Amygdala (tissue), 56 donors: Measurements from ENCODE around the gene GNB4.

Experiments used
- DNase-seq, 56 donors: peaks; one replicate each; lab custom pipeline; 2025; lab: John Stamatoyannopoulos, UW

GNB4 gene

DNA sequence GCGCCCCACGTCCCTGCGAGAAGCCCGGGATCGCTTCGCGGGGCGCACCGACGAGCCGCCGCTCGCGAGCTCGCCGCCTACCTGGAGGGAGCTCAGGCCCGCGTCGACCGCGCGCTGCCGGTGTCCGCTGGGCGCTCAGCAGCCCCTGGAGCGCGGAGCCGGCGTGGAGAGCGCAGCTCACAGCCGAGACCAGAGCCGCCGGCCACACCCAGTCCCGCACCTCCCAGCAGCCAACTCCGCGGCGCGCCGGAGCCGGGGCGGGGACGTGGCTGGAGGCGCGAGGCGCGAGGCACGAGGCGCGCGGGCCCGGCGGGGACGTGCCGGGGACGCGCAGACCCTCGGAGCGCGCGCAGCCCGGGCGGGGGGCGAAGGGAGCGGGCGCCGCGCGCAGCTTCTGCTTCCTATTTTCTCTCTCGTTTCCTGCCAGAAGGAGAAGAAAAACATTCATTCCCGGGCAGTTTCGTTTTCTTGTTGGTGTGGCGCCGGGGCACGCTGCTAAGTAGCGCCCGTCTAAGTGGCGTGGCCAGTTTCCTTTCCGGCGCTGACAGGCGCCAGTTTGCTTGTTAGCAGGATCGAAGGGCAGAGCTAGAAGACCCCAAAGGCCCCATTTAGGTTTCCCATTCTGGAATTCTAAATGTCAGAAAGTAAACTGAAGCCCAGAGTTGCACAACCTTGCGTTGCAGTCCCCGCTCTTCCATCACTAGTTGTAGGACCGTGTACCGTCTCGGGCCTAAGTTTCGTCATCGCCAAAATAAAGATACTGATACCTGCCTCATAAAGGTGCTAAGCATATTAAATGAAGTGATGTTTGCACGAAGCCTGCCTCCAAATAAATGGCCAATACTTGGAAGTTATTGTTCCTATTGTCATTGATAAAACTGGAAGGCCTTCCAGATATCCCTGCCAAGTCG is at the start of gene GNB4:
TSS of gene GNB4 (minus strand) at position 206 of the 911 bp plus-strand sequence. CDS start 25,270 bp downstream, outside the sequence.
- peak in 50 of 56 donors; percentile 11 to 84 (median 57) for DNase-seq

DNA sequence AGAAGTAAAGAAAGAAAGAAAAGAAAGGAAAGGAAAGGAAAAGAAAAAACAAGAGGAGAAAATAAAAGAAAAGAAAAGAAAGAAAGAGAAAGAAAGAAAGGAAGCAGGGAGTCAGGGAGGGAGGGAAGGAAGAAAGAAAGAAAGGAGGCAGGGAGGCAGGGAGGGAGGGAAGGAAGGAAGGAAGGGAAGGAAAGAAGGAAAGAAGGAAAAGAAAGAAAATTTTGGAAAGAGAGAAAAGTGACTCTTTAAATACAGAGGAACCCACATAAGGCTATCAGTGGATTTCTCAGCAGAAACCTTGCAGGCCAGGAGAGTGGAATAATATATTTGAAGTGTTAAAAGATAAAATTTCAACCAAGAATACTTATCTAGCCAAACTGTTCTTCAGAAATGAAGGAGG is 44.2 kb upstream of the GNB4 start:
- DNase-seq = no peak

DNA sequence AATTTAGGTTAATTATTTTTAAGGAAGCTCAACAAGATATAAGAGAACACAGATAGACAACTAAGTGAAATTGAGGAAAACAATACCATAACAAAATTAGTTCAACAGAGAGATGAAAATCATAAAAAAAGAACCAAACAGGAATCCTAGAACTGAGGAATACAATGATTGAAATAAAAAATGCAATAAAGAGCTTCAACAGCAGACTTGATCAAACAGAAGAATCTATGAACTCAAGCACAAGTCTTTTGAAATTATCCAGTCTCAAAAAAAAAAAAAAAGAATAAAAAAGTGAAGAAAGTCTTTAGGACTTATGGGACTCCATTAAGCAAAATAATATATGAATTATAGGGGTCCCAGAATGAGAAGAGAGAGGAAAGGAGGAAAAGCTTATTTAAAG is 42.0 kb upstream of the GNB4 start:
- no peak for DNase-seq

DNA sequence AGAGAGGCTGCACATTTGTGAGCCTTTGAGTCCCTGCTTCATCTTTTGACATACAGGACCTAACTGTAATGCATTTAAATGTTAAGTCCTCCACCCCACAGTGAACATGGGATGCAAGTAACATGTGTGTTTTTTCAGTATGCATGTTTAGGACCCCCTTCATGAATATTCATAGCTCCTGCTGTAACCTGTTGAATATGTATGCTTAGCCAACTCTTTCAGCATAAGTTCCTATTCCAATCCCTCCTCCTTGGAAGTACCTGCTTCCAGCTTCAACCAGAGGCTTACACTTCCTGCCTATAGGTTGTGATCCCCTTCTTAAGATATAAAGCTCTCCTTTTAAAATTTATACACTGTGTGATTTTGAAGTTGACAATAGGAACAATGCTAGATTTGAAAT is 36.9 kb upstream of the GNB4 start:
- no peak for DNase-seq

DNA sequence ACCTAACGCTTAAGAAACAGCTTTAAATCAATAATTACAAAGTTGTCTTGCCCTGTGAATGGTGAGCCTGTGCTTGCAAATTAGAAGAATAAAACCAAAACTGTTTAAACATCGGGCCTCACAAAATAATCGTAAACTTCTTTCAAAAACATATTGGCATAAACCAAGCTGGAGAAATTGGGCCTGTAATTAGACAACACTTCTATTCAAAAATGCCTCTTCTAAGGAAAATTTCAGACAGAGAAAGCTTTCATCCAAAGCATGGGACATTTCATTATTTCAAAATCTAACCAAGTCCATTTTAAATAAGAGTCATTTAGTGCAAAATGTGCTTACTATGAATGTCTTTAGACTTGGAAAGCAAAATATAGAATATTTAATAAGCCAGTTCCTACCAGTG is 35.5 kb upstream of the GNB4 start:
- no peak for DNase-seq

DNA sequence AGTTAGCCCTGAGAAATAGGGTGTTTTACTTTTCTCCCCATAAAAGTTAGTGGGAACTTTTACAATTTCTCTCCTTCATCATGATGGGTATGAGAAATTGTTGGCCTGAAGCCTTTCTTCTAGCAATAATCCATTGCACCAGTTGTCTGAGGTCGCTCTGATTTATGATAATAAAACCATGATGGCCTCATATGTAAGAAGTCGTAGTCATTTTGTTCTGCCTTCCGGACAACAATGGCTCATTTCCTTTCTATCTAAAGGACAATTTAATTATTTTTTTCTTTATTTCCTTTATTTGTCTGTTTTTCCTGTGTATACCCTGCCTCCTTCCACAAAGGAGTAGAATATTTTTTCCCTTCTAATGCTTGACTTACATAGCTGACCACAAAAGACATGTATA is 31.6 kb upstream of the GNB4 start:
- DNase-seq = no peak

DNA sequence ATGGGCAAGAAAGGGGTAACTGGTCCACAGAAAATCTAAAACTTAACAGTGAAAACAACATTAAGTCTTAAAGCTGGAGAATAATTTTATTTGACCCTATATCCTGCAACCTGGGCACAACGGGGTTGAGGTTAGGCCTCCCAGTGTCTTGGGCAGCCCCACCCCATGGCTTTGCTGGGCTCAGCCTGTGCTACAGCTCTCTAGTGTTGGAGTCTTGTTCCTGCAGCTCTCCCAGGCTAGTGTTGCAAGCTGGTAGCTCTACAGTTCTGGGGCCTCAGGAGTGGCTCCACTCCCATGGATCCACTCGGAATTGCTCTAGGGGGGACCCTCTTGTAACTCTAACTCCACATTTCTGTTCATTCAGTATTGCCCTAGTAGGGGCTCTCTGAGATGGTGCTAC is 24.9 kb upstream of the GNB4 start:
- no peak for DNase-seq

DNA sequence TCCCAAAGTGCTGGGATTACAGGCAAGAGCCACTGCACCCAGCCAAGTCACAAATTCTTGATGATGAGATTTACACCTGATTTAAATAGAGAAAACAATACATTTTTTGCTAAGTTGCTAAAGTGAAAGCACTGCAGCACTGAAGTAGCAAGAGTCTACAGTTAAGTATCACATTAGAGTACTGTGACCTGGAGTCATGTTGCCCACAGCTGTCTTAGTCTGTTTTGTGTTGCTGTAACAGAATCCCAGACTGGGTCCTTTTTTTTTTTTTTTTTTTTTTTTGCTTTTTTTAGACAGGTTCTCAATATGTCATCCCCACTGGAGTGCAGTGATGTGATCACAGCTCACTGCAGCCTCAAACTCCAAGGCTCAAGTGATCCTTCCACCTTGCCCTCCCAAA is 23.2 kb upstream of the GNB4 start:
- no peak for DNase-seq

DNA sequence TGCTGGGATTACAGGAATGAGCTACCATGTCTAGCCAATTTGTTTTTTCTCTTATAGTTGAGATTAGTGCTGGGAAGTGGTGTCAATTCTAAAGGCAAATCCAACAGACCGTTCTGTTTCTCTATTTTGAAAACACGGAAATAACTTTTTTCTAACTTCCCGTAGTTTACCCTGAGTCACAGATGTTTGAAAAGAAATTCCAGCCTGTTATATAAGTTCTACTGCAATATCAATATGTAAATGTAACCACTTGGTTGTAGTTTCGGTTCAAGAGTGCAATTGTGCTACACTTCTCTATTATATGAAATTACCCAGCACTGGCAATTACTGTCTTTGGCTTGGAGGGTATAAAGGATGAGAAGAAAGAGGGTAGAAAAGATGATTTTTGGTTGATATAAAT is 22.3 kb upstream of the GNB4 start:
- no peak for DNase-seq

DNA sequence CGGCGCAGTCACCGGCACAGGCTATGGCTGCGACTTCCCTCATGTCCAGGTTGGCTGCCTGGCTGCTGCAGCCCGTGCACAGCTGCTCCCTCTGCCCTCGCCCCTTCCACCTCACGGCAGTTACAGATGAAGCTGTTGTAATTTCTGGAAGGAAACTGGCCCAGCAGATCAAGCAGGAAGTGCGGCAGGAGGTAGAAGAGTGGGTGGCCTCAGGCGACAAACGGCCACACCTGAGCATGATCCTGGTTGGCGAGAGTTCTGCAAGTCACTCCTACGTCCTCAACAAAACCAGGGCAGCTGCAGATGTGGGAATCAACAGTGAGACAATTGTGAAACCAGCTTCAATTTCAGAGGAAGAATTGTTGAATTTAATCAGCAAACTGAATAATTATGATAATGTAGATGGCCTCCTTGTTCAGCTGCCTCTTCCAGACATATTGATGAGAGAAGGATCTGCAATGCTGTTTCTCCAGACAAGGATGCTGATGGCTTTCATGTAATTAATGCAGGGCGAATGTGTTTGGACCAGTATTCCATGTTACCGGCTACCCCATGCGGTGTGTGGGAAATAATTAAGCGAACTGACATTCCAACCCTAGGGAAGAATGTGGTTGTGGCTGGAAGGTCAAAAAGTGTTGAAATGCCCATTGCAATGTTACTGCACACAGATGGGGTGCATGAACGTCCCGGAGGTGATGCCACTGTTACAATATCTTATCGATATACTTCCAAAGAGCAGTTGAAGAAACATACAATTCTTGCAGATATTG is 13.2 kb upstream of the GNB4 start:
- no peak for DNase-seq

DNA sequence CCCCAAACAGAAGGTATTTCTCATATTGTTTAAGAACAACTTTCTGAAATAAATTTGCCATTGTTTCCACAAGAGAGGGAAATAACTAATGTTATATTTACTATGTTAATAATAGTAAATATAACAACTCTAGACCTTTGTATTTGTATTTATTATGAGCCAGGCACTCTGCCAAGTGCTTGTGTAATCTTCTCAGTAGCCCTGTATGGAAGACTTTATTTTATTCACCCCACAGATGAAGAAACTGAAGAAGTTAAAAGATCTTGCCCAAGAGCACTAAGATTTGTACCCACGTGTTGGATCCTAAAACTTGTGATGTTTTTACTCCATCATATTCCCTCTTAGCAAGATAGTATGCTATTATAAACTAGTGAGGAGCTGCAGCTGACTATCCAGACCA is 12.0 kb upstream of the GNB4 start:
- no peak for DNase-seq

DNA sequence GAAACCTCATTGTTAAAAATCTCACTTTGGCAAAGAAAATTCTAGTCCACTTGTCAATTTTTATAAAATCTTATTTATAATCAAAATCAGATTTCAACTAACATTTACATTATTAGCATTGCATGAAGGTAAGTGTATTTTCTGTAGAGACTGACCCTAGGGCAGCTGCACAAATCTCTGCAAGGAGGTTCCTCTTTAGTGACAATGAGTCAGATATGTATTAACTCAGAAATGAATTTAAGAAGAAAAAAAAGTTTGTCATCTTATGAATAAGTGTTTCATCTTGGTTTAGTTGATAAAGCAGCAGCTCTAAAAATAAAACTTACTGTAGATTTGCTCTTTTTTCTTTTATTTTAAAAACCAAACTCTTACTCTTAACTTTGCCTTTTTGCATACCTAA is 9.0 kb upstream of the GNB4 start:
- no peak for DNase-seq

DNA sequence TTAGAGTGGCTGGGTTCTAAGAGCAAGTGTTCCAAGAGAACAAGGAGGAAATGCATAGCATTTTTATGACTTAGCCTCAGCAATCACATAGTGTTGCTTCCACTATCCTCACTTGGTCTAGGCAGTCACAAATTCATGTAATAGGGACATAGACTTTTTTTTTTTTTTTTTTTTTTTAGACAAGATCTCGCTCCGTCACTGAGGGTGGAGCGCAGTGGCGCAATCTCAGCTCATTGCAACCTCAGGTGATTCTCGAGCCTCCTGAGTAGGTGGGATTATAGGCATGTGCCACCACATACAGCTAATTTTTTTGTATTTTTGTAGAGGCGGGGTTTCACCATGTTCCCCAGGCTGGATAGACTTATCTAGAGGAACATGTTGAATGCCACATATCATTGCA is 4.7 kb upstream of the GNB4 start:
- DNase-seq = no peak

DNA sequence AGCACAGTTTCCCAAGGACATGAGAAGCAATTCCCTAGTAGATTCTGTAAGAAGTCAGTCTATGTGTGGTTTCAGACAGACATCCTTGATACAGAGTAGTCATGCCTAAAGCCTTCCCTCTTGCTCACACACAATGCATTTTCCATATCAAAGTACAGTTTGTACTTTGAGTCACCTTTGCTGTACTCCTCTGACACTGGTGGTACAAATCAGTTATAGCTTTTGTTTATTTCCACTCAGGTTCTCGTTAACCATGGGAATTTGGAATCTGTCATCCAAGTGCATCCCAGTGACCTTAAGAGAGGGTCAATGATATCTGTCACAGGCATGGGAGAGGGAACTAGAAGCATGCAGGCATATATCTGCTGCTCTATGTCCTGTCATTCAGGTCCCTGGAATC is 3.6 kb upstream of the GNB4 start:
- no peak for DNase-seq

DNA sequence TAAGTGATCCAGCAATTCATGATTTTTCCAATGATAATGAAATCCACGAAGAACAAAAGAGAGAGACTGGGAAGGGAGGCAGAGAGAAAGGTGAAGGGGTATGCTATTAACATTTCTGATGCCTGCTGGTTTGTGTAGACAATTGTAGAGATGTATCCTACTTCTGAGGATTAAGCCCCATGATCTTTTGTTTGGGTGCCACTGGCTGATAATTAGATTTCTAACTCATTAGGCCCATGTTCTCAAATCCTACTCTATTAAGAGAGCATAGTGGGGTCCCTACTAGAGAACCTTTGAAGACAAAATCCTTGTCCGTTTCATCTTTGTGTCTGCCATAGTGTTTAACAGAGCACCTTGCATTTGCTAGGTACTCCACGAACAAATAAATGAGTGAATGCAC is 2.7 kb upstream of the GNB4 start:
- no peak for DNase-seq

DNA sequence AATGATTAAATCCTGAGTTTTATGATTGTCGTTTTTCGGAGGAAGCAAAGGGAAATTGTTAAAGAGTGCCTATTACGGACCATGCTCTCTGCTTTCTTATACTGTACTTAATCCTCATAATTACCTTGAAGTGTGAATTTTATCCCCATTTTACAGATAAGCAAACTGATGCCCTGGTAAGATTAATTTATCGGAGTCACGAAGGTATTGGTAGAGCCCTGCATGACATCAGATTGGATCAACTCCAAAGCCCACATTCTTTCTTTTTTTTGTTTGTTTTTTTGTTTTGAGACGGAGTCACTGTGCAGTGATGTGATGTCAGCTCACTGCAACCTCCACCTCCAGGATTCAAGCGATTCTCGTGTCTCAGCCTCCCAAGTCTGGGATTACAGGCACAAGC is 1.6 kb upstream of the GNB4 start:
- DNase-seq = no peak

DNA sequence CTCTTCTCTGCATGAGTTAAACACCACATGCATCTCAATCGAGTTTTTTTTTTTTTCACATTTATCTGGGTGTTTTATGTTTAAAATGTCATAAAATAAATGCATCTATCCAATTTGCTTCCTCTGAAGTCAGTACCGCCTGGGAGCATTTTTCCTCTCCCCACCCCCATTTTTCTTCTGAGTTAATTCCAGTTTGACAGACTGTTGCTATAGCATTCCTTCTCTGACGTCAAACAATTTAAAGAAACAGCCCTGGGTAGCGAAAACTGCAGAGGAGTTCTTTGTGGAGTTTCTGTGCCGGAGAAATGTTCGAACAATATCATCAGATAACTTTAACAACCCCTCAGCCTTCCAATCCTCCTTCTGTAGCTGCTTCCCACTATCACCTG is 900 bp upstream of the GNB4 start:
- peak in 1 of 56 donors; percentile 16 for DNase-seq

DNA sequence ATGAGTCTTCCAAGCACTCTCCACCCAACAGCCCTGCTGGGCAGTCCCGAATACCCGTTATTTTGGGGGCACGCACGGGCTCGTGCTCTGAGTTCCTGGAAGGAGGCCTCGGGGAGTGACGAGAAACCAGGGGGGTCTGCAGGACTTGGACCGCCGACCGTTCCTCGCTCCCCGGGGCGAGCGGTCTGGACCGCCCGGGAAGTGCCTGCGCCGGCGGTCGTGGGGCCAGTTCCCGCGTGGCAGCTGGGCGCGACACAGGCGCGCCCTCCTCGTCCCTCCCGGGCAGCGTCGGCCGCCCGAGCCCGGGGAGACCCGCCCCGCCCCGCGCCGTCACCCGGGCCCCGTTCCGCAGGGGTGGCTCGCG is 387 bp downstream of the GNB4 start:
- peak in 14 of 56 donors; percentile 2 to 66 (median 28) for DNase-seq

DNA sequence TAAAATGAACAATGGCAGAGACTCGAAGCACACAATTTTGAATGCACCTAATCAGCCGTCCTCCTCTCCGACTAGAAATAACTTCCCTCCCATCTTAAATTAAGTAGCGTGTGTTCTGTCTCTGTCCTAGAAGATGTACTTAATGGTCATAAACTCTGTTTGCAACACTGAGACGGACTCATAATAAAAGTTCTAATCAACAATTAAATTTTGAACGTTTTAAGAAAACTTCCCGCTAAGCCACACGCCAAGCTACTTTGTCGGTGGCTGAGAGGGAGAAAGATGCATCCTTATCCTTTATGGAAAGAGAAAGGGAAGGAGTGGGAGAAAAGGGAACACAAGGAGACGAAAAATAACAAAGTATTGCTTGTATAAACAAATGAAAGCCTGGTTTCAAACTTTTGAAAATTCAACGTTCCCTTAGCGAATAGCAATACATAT is 989 bp downstream of the GNB4 start:
- no peak for DNase-seq

DNA sequence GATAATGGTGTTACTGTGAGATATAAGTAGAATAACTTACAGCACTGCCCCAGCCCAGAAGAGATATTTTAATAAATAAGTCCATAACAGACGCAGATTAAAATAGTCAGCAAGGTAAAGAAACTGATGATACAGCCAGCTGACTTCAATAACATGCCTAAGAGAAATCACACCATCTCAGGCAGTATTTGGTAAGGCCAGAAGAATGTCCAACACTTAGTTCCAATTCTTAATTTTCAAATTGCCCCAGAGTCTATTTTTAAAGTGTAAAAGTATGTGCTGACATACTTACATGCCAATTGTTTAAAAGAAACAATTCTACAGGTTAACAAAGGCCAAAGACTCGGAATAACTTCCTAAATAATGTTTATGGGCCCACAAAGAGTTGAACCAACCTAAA is 1.6 kb downstream of the GNB4 start:
- DNase-seq = no peak

DNA sequence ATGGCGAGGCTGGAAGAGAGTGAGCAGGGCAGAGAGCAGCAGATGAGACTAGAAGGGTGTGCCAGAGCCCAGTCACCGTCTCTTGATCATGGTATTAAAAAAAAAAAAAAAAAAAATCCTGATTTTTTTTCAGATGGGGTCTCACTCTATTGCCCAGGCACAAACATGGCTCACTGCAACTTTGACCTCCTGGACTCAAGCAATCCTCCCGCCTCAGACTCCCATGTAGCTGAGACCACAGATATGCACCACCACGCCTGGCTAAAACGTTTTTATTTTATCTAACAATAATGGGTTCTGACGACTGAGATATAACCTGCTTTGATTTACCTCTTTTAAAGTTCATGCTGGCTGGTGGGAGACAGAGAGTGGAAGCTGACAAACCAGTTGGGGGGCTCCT is 4.0 kb downstream of the GNB4 start:
- no peak for DNase-seq

DNA sequence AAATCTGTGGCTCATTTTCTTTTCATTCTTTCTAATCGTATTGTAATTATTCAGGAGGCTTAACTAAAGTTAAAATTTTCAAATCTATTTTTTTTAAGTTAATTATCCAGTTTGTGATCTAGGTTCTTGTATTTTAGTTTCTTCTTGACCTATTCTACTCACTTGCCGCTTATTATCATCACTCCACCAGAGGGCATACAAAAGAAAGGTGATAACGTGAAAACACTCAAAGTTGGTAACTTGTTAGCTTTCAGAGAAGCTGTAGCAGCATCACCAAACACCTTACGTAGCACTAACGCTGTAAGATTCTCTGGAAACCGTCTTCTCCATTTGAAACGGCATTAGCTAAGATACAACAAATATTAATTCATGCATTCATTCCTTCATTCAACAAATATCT is 4.8 kb downstream of the GNB4 start:
- no peak for DNase-seq
